Measurements from ENCODE around the gene PRAME.

PRAME gene

GRCh38 chr22:22578702-22579424, 19.8 kb upstream of the PRAME start:
- no peak for DNase-seq

- DNase-seq = no peak
These were observed 17.9 kb upstream of the PRAME start for GRCh38 chr22:22576989-22577427.

GRCh38 chr22:22576244-22576988, 17.4 kb upstream of the PRAME start:
- peak; percentile 0 to 8 for DNase-seq

- DNase-seq = no peak
These were observed 15.3 kb upstream of the PRAME start for GRCh38 chr22:22574361-22574760.

GRCh38 chr22:22573047-22573889, 14.2 kb upstream of the PRAME start:
- DNase-seq = no peak

- no peak for DNase-seq
These were observed 12.8 kb upstream of the PRAME start for GRCh38 chr22:22571862-22572261.

- DNase-seq = no peak
These were observed 12.4 kb upstream of the PRAME start for GRCh38 chr22:22571429-22571828.

- no peak for DNase-seq
These were observed 10.2 kb upstream of the PRAME start for GRCh38 chr22:22569218-22569617.

- no peak for DNase-seq
These were observed 6.9 kb upstream of the PRAME start for GRCh38 chr22:22565981-22566380.

- no peak for DNase-seq
These were observed 744 bp downstream of the PRAME start for GRCh38 chr22:22558071-22558971.

- DNase-seq = no peak
These were observed 1.8 kb downstream of the PRAME start for GRCh38 chr22:22556995-22557925.

- DNase-seq = no peak
These were observed 2.5 kb downstream of the PRAME start for GRCh38 chr22:22556578-22556977.

- DNase-seq = no peak
These were observed 3.5 kb downstream of the PRAME start for GRCh38 chr22:22555596-22555995.

GRCh38 chr22:22554587-22555284, 4.3 kb downstream of the PRAME start:
- no peak for DNase-seq

- no peak for DNase-seq
These were observed 5.1 kb downstream of the PRAME start for GRCh38 chr22:22553735-22554586.

GRCh38 chr22:22553141-22553540, 5.9 kb downstream of the PRAME start:
- no peak for DNase-seq

- DNase-seq = no peak
These were observed 6.4 kb downstream of the PRAME start for GRCh38 chr22:22552630-22553029.

- DNase-seq = no peak
These were observed 8.2 kb downstream of the PRAME start for GRCh38 chr22:22550789-22551434.

- DNase-seq = no peak
These were observed 10.2 kb downstream of the PRAME start for GRCh38 chr22:22548910-22549309.

Data from NCI-H187 (cell line).